SU-DHL-6 (cell line): ENCODE results near the gene BCKDHB.

Experiments
- H2AFZ ChIP-seq: fragments of 200-600 bp; sonication (generic); 2 replicates; pipeline ENCODE4 v1.6.1; 2014; ENCODE audit warnings: low read depth, mild to moderate bottlenecking, moderate library complexity, mixed read lengths, antibody characterized with exemption, low read length; ENCODE audit not compliant: severe bottlenecking
- H3F3A ChIP-seq: fragments of 200-600 bp; shearing (Covaris generic); 2 replicates; pipeline ENCODE4 v1.6.0; 2016; ENCODE audit warnings: antibody characterized with exemption, mild to moderate bottlenecking; ENCODE audit not compliant: insufficient read depth
- H3K27ac ChIP-seq: fragments of 200-600 bp; sonication (generic); 2 replicates; pipeline ENCODE4 v1.5.1; 2016; ENCODE audit warnings: low read depth, mild to moderate bottlenecking, low read length, moderate library complexity, mixed read lengths
- H3K27me3 ChIP-seq: fragments of 200-600 bp; sonication (generic), shearing (Covaris generic); 2 replicates; pipeline ENCODE4 v1.6.0; 2014; ENCODE audit warnings: mild to moderate bottlenecking, low read length
- H3K36me3 ChIP-seq: fragments of 200-600 bp; sonication (generic); 2 replicates; pipeline ENCODE4 v1.6.1; 2014; ENCODE audit warnings: mild to moderate bottlenecking, low read length, mixed read lengths
- H3K4me2 ChIP-seq: fragments of 300-600, 200-600 bp; shearing (Covaris generic), sonication (generic); 2 replicates; pipeline ENCODE4 v1.6.0; 2014; ENCODE audit warnings: low read length, low read depth, mild to moderate bottlenecking; ENCODE audit not compliant: poor library complexity, severe bottlenecking
- H3K4me3 ChIP-seq: fragments of 200-600 bp; sonication (generic); 2 replicates; pipeline ENCODE4 v1.5.1; 2014; ENCODE audit warnings: antibody characterized with exemption, low read length, mild to moderate bottlenecking, mixed read lengths; ENCODE audit not compliant: insufficient read depth, poor library complexity, severe bottlenecking
- H3K79me2 ChIP-seq: fragments of 200-600 bp; sonication (generic); 2 replicates; pipeline ENCODE4 v1.6.1; 2014; ENCODE audit warnings: mild to moderate bottlenecking, low read length, moderate library complexity; ENCODE audit not compliant: insufficient read depth
- H3K9ac ChIP-seq: fragments of 200-600 bp; sonication (generic); 2 replicates; pipeline ENCODE4 v1.7.0; 2014; ENCODE audit warnings: mild to moderate bottlenecking, low read length
- H3K9me2 ChIP-seq: fragments of 200-600 bp; sonication (generic); replicated peaks from 2 replicates; pipeline ENCODE4 v1.6.1; 2014; ENCODE audit warnings: low read length; ENCODE audit not compliant: insufficient read depth
- H3K9me3 ChIP-seq: fragments of 200-600 bp; sonication (generic); 2 replicates; pipeline ENCODE4 v1.6.1; 2014; ENCODE audit warnings: low read length, mixed read lengths; ENCODE audit not compliant: insufficient read depth
- H4K20me1 ChIP-seq: fragments of 200-600 bp; sonication (generic); 2 replicates; pipeline ENCODE4 v1.6.1; 2014; ENCODE audit warnings: low read depth, mild to moderate bottlenecking, antibody characterized with exemption, low read length, moderate library complexity, mixed read lengths
- EZH2phosphoT487 ChIP-seq: fragments of 200-600 bp; sonication (generic), shearing (Covaris generic); conservative IDR thresholded peaks from 2 replicates; pipeline ENCODE4 v1.6.1; 2018; ENCODE audit warnings: mild to moderate bottlenecking, antibody characterized with exemption, low read length, moderate library complexity, mixed read lengths
- TF ChIP-seq, protein P1 (sequence below): fragments of 200-600 bp; sonication (generic); IDR thresholded peaks from one replicate; pipeline ENCODE4 v1.5.1; 2017; ENCODE audit warnings: antibody characterized with exemption, mild to moderate bottlenecking, low read length, moderate library complexity; ENCODE audit not compliant: insufficient read depth, poor library complexity, severe bottlenecking

BCKDHB gene

DNA sequence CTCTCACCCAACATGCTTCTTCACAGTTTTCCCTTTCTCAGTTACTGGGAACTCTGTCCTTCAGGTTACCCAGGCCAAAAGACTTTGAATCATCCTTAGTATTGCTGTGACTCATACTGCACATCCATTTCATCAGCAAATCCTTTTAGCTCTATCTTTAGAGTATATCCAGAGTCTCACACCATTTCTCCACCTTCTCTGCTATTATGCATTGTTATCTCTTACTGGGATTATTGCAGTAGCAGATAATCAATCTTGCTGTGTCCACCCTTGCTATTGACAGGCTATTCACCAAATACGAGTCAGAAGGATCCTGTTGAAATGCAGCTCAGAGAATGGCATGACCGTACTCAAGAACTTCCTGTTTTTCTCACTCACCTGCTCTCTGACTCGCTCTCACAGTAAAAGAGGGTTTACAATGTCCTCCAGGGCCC, 57.3 kb downstream of the BCKDHB start:
- Histone ChIP-seq H3K4me2 (no peak overlapping the region), H3K9me2 (no peaks in the 10 kb centered on the region), H3K4me3 (no peak overlapping the region), H3K79me2 (no peaks in the 10 kb centered on the region), H4K20me1 (no peaks in the 10 kb centered on the region), H3K27me3 (no peaks in the 10 kb centered on the region), H3K9ac (no peak overlapping the region), H3K9me3 (no peaks in the 10 kb centered on the region), H3K36me3 (no peaks in the 10 kb centered on the region), H3K27ac (no peak overlapping the region), H2AFZ (peak overlapping the region; percentile 3), H3F3A (no peaks in the 10 kb centered on the region)
- TF ChIP-seq, protein P1, sequence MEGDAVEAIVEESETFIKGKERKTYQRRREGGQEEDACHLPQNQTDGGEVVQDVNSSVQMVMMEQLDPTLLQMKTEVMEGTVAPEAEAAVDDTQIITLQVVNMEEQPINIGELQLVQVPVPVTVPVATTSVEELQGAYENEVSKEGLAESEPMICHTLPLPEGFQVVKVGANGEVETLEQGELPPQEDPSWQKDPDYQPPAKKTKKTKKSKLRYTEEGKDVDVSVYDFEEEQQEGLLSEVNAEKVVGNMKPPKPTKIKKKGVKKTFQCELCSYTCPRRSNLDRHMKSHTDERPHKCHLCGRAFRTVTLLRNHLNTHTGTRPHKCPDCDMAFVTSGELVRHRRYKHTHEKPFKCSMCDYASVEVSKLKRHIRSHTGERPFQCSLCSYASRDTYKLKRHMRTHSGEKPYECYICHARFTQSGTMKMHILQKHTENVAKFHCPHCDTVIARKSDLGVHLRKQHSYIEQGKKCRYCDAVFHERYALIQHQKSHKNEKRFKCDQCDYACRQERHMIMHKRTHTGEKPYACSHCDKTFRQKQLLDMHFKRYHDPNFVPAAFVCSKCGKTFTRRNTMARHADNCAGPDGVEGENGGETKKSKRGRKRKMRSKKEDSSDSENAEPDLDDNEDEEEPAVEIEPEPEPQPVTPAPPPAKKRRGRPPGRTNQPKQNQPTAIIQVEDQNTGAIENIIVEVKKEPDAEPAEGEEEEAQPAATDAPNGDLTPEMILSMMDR: no peak
- TF ChIP-seq EZH2phosphoT487: no peak

DNA sequence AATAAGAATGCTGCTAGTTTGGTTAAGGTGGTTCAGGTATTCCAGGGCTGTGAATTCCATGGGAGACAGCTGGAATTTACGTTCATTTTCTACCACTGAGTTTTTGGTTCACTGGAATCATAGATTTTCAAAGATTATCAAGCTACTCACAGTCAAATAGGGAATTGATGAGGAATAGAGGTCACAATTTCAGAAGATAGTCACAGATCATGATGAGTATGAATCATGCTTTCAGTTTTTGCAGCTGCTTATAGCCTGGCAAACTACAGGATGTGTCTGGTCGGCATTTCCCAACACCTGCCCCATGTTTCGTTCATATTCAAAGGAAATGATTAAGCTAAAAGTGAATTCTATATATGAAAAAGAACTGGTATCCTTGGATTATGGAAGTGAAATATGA, 58.7 kb downstream of the BCKDHB start:
- Histone ChIP-seq H4K20me1 (no peaks in the 10 kb centered on the region), H3K27ac (no peak overlapping the region), H2AFZ (no peak overlapping the region), H3K4me2 (no peak overlapping the region), H3K27me3 (no peaks in the 10 kb centered on the region), H3K4me3 (no peak overlapping the region), H3K9ac (no peak overlapping the region), H3K79me2 (no peaks in the 10 kb centered on the region), H3K36me3 (no peaks in the 10 kb centered on the region), H3K9me3 (no peaks in the 10 kb centered on the region), H3K9me2 (no peaks in the 10 kb centered on the region), H3F3A (no peaks in the 10 kb centered on the region)
- TF ChIP-seq, protein P1: no peak
- no peak for TF ChIP-seq EZH2phosphoT487

DNA sequence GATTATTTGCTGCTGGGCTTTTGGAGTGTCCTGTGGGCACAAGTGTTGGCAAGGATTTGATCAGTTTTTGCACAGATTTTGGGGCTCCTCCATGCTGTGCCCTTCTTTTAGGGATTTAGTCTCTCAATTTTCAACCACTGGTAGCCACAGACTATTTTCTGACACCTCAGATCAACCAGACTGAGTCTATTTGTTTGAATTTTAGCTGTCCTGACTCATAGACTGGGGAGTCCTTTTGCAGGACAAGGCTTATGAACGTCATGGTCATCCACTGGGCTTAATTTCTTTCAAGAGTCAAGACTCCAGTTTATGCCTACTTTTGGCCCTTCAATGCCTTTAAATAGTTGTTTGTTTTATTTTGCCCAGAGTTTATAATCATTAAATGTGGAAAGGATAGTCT, 59.3 kb downstream of the BCKDHB start:
- H3K9ac ChIP-seq: no peak overlapping the region
- H3F3A ChIP-seq: no peaks in the 10 kb centered on the region
- no peaks in the 10 kb centered on the region for H4K20me1 ChIP-seq
- no peaks in the 10 kb centered on the region for H3K9me3 ChIP-seq
- H3K36me3 ChIP-seq: peaks cover 4% of the 10 kb centered on the region; the same call in 1 of the 2 replicates
- H3K9me2 ChIP-seq: no peaks in the 10 kb centered on the region
- H3K27ac ChIP-seq: no peak overlapping the region
- H3K4me3 ChIP-seq: no peak overlapping the region
- H3K79me2 ChIP-seq: no peaks in the 10 kb centered on the region
- no peak for TF ChIP-seq EZH2phosphoT487
- TF ChIP-seq, protein P1: no peak
- H3K4me2 ChIP-seq: no peak overlapping the region
- no peak overlapping the region for H2AFZ ChIP-seq
- no peaks in the 10 kb centered on the region for H3K27me3 ChIP-seq

DNA sequence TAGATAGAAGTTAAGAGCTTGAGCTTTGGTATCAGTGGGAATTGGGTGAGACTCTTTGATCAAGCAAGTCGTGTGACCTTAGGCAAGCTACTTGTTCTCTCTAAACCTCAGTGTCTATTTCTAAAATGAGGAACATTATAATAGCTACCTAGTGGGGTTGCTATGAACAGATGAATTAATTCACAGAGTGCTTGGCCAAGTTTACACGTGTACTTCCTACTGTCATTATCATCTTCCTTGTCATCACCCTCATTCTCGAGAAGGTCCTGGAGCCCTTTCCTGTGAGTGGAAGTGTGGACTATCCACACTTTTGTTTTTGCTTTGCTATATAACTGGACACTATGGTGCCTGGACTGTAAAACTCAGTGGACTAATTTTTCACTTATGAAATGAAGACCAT, 64.0 kb downstream of the BCKDHB start:
- H3K9me2 ChIP-seq: no peaks in the 10 kb centered on the region
- H3K36me3 ChIP-seq: peaks cover 11% of the 10 kb centered on the region
- no peaks in the 10 kb centered on the region for H3K9me3 ChIP-seq
- no peak overlapping the region for H3K9ac ChIP-seq
- H3K79me2 ChIP-seq: no peaks in the 10 kb centered on the region
- H3K27ac ChIP-seq: no peak overlapping the region
- no peak overlapping the region for H2AFZ ChIP-seq
- H3K4me3 ChIP-seq: no peak overlapping the region
- H3F3A ChIP-seq: no peaks in the 10 kb centered on the region
- H4K20me1 ChIP-seq: no peaks in the 10 kb centered on the region
- H3K27me3 ChIP-seq: no peaks in the 10 kb centered on the region
- TF ChIP-seq, protein P1: no peak
- no peak for TF ChIP-seq EZH2phosphoT487
- no peak overlapping the region for H3K4me2 ChIP-seq
